GM12872 (cell line): ENCODE measurements around the gene MFAP4.

ENCODE experiments used
- CTCF ChIP-seq: IDR thresholded peaks from 3 replicates; pipeline ENCODE4 v1.5.1; 2011; ENCODE audit warnings: low read depth, mild to moderate bottlenecking, low read length, moderate library complexity; ENCODE audit not compliant: insufficient read depth

Gene MFAP4

GRCh38 chr17:19365833-19366636 lies 21.0 kb downstream of the MFAP4 start:
- TF ChIP-seq CTCF: no peak

GRCh38 chr17:19365499-19365817 lies 21.5 kb downstream of the MFAP4 start:
- TF ChIP-seq CTCF: no peak

- no peak for TF ChIP-seq CTCF
Observed at GRCh38 chr17:19364699-19365498, 22.1 kb downstream of the MFAP4 start.

GRCh38 chr17:19363460-19364035 lies 23.4 kb downstream of the MFAP4 start:
- no peak for TF ChIP-seq CTCF

GRCh38 chr17:19363114-19363438 lies 23.9 kb downstream of the MFAP4 start:
- no peak for TF ChIP-seq CTCF

GRCh38 chr17:19362277-19363113 lies 24.5 kb downstream of the MFAP4 start, which contains the start of gene B9D1:
Gene B9D1, minus strand, starts transcription at chr17:19362723. Its CDS starts 154 bp downstream, at chr17:19362569.
- peak; percentile 93 for TF ChIP-seq CTCF

GRCh38 chr17:19361944-19362276 lies 25.1 kb downstream of the MFAP4 start:
- TF ChIP-seq CTCF: no peak
